ENCODE measurements around the gene RPS2.

The RPS2 gene

DNA sequence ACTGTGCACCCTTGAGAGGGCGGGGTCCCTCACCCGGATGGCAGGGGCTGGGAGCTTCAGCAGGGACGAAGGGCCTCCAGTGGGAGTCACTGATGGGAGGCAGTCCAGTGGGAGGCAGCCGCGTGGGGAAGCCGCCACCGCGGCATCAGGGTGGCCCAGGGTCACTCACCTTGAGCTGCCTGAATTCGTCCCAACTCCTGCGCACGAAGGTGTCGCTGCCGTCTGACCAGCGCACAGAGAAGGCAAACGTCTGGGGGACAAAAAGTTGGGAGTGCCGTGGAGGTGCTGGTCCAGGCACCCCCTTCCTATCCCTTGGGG, 16.1 kb upstream of the RPS2 start:
- no peak for DNase-seq

DNA sequence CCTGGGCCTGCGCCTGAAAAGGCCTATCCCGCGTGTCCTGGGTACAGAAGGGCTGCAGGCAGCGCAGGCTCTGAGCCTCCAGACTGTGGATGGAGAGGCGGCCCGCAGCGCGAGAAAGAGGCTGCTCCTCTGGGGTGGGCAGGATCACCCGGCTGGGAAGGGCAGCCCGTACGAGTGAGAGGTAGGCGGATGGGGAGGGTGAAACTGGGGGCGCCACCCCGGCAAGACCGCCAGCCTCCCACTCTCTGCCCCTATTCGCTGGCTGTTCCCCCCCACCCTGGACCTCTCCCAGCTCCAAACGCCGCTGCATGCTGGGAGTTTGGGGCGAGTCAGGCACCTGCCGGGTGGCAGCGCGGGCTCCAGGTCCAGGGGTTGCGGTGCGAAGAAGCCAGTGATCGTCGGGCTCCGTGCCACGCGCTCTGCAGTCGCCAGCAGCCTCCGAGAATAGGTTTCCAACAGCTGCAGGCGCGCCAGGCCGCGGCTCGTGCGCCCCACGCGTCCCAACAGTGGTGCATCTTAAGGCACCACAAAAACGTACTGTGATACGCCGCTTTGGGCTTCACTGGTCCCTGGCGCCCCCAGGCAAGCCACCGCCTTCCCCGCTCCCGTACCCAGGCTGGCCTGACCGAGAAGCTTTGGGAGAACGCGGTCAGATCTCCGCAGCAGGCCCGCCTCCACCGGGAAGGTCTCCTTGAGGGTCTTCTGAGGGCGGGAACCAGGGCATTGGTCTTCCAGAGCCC, 15.6 kb upstream of the RPS2 start:
- peak; percentile 43 for DNase-seq

DNA sequence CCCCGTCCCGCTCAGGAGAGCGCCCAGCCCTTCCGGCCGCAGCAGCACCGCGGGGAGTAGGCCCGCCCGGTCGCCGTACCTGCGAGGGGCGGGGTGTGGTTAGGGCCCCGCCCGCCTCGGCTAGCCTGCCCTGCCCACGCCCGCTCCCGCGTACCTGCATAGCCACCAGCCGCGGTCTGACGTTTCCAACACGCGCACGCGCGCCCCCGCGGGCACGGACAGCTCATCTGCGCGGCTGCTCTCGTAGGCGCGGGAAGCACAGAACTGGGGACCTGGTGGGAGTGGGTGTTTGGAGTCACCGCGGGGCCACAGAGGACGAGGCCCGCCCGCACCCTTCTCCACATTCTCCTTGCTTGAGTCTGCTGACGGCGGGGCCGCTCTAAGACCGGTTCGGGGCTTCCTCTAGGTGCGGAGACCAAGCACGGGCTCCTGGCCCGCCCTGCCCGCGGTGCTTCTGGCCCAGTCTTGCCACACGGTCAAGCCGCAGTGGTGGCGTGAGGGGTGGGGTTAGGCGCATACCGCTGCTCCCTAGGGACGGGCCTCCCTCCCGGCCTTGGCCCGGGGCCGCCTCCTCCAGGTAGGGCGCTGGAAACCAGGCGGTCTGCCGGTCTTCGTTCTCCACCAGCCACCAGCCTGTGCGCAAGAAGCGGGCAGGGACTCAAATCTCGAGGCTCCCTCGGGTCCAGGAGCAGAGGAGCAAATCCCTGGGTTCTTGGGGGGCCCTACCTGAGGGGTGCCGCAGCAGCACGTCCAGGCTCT, 14.8 kb upstream of the RPS2 start:
- DNase-seq: peak; percentile 30

DNA sequence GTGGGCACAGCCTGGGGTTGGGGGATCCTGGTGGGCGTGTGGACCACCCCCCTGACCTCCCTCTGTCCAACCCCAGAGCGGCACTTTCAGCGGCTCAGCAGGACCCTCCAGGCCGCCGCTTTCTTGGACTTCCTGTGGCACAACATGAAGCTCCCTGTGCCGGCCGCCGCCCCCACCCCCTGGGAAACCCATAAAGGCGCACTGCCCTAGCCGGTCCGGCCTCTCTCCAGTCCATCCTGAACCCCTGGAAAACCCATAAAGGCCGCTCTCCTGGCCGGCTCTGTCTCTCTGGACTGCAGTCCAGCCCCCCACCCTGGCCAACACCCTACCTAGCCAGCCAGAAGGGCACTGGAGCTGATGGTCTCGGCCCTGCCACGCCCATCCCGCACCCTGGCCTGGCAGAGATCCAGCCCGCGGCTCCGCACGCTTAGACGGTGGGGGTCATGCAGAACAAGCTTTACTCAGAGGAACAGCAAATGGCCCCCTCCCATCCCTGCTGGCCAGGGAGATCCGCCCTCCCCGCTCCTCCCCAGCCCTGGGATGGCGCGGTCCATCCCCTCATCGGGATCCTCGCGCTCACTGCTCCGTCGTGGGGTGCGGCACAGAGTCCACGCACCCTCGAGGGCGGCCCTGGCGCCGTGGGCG, 14.0 kb upstream of the RPS2 start:
- no peak for DNase-seq

DNA sequence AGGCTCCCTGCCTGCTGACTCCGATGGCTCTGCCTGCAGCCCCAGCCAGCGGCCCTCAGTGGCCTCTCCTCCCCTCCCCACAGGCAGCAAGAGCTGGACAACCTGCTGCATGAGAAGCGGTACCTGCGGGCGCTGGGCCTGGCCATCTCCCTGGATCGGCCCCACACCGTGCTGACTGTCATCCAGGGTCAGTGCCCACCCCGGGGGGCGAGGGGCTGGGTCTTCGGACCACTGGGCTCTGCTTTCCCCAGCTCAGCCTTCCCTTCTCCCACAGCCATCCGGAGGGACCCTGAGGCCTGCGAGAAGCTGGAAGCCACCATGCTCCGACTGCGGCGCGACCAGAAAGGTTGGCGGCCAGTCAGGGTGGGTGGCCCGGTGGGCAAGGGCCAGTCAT, 13.2 kb upstream of the RPS2 start:
- DNase-seq: no peak

DNA sequence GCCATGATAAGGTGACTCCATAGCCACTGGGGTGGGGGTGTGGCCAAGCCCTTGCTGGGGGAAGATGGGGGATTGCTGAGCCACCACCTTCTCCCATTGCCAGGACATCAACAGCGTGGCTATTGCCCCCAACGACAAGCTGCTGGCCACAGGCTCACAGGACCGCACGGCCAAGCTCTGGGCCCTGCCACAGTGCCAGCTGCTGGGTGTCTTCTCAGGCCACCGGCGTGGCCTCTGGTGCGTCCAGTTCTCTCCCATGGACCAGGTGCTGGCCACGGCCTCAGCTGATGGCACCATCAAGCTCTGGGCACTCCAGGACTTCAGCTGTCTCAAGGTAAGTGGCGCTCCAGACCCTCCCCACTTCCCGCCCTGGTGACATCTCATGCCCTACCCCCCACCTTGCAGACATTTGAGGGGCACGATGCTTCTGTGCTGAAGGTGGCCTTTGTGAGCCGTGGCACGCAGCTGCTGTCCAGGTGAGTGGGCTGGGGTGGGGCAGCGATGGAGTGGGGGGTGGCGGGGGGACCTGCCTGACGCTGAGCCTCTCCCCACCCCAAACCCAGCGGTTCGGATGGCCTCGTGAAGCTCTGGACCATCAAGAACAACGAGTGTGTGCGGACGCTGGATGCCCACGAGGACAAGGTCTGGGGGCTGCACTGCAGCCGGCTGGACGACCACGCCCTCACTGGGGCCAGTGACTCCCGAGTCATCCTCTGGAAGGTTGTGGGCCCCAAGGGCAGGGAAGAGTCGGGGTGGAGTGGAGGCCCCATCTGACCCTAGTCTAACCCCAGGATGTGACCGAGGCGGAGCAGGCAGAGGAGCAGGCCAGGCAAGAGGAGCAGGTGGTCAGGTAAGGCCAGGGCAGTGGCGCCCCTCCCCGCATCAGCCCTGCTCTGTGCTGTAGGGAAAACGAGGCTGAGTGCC, 12.6 kb upstream of the RPS2 start:
- no peak for DNase-seq

DNA sequence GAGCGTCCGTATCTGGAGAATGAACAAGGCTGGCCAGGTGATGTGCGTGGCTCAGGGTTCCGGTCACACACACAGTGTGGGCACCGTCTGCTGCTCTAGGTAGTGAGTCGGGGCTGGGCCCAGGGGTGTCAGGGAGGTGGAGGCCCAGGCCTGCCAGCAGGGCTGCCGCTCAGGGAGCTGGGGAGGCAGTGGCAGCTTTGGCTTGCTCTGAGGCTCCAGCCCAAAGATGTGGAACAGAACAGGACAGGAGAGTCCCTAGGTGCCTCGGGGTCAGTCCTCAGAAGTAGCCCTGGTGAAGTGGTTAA, 11.5 kb upstream of the RPS2 start:
- no peak for DNase-seq

DNA sequence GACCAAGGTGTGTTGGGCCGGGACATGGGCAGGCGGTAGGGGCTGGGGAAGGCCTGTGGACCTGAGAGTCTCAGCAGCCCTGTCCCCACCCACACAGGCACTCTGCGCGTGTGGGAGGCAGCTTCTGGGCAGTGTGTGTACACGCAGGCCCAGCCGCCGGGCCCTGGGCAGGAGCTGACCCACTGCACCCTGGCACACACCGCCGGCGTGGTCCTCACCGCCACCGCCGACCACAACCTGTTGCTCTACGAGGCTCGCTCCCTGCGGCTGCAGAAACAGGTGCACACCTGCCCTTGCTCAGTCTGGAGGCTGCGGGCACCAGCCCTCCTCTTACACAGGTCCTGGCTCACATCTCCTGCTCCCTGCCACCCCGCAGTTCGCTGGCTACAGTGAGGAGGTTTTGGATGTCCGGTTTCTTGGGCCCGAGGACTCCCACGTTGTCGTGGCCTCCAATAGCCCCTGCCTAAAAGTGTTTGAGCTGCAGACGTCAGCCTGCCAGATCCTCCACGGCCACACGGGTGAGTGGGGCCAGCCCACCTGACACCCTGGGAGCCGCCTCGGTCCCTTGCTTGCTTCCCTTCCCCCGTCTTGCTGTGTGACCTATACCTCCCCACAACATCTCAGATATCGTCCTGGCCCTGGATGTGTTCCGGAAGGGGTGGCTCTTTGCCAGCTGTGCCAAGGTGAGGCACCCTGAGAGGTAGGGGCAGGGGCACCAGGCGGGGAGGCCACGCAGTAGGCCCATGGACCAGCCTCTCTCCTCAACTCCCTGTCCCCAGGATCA, 11.0 kb upstream of the RPS2 start:
- no peak for DNase-seq

DNA sequence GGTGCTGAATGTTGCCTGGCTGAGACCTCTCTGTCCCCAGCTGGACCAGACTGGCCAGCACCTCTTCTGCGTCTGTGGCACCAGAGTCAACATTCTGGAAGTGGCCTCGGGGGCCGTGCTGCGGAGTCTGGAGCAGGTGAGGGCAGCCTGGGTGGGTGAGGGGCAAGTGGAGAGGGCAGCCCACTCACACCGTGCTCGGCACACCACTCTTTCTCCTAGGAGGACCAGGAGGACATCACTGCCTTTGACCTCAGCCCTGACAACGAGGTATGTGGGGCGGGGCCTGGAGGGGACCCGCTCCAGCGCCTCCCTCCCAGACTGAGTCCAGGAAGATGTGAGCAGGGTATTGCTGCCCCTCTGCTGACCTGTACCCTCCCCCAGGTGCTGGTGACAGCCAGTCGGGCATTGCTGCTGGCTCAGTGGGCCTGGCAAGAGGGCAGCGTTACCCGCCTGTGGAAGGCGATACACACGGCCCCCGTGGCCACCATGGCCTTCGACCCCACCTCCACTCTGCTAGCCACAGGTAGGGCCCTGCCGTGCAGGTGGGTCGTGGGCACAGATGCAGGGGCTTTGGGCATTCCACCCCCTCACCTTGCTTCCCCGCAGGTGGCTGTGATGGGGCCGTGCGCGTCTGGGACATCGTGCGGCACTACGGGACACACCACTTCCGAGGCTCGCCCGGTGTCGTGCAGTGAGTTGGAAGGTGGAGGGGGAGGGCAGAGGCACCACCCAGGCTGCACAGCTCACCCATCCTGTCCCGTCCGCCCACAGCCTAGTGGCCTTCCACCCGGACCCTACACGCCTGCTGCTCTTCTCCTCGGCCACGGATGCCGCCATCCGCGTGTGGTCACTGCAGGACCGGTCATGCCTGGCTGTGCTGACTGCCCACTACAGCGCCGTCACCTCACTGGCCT, 9.8 kb upstream of the RPS2 start:
- no peak for DNase-seq

DNA sequence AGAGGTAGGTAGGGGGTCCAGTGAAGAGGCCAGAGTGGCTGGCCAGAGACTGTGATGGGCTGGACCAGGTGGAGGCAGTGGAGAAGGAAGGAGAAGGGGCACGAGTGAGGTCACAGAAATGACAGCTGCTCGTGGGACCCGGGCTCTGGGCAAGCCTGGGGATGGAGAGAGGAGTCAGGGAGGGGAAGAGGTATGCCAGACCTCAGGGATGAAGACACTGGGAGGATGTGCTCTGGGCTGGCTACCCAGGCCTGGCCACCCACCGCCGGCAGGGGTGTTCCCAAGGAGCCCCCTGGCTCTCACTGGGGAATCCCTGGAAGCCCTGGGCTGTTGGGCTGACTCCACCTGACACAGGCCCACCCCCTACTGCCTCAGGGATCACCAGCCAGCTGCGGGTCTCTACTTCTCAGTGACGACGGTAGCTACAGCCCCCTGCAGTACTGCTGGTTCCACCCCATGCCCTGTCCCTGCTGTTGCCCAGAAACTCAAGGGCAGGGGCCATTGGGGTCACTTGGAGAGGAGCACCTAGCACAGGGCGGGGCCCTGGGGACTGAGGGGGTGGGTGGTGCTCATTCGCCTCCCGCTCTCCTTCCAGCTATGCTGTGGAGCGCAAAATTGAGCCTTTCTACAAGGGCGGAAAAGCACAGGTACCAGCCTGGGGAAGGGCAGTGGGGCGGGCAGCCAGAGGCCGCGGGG, 9.0 kb upstream of the RPS2 start:
- no peak for DNase-seq

DNA sequence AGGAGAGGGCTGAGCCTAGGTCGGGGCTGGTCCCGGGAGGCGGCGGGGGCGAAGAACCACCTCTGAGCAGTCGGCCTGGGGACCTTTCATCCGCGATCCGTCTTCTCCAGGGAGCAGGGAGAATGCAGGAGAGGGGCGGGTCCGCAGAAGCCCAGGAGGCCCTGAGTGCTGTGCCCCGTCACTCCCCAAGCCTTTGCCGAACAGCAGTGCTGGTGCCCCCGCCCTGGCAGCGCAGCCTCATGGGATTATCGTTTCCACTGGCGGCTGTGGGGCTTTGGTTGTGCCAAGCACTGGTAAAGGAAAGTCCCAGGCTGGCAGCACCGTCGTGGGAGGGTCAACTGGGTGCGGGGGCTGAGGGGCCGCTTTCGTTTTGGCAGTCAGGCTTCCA, 7.9 kb upstream of the RPS2 start:
- DNase-seq: no peak

DNA sequence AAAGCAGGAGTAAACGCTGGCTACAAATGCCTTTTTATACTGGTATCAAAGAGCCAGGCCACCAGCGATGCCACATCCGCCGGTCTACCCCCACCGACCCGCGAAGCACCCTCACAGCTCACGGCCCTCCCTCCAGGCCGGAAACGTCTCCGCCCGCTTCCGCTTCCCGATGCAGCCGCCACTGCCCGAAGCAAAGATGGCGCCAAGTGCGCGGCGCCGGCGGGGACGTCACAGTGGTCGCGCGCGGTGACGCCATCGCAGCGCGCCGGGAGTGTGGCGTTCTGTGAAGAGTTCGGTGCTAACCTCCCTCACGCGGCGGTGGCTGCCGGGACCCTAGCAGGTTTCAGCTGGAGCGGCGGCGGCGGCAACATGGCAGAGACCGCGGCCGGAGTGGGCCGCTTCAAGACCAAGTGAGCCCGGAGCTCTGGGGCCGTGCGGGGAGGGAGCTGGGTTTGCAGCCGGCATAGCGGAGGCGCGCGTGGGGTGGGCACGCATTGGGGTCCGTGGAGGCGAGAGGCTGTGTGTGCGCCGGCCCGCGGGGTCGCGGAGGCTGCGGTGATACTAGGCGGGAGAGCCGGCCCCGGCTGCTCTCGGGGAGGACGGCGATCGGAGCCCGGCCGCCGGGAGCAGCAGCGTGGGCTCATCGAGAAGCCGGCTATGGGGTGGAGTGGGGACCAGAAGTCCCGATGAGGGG, 7.3 kb upstream of the RPS2 start, which contains the start of gene TBL3:
Gene TBL3, plus strand, starts transcription at position 258 of the 694 bp plus-strand sequence. Its CDS starts 112 bp downstream, at position 370.
- DNase-seq: peak; percentile 97

DNA sequence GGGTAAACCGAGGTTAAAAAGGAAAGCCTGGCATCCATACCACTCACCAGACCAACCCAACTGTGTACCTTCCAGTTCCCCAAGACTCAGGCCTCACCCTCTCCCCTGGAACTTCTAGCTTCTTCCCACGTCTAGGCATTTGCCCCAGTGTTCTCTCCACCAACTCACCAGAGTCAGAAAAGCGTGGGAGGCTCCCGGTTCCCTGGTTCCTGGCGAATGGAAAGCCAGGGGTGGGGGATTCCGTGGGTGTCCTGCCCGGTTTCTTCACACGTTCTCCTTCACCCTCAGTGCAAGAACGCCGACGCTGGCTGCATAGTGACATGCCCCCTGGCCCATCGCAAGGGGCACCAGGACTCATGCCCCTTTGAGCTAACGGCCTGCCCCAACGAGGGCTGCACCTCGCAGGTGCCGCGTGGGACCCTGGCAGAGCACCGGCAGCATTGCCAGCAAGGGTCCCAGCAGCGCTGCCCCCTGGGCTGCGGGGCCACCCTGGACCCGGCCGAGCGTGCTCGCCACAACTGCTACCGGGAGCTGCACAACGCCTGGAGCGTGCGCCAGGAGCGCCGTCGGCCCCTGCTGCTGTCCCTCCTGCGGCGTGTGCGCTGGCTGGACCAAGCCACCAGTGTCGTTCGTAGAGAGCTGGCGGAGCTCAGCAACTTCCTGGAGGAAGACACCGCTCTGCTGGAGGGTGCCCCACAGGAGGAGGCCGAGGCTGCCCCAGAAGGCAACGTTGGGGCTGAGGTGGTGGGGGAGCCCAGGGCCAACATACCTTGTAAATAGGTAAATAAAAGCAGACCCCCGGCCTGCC, 3.7 kb upstream of the RPS2 start:
- no peak for DNase-seq

DNA sequence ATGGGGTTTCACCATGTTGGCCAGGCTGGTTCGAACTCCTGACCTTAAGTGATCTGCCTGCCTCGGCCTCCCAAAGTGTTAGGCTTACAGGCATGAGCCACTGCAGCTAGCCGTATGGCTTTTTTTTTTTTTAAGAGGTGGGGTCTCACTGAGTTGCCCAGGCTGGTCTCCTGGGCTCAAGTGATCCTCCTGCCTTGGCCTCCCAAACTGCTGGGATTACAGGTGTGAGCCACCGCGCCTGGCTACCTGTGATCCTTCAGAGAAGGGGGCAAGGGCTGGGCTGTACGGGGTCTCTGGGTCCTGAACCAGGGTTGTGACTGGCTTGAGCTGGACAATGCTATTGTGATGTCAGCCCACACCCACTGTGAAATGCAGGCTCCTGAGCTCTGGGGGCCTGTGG, 1.8 kb upstream of the RPS2 start, which contains the start of gene RNF151:
Gene RNF151, plus strand, starts transcription at position 397 of the 400 bp plus-strand sequence. CDS start 26 bp downstream, outside the sequence.
- DNase-seq: no peak

DNA sequence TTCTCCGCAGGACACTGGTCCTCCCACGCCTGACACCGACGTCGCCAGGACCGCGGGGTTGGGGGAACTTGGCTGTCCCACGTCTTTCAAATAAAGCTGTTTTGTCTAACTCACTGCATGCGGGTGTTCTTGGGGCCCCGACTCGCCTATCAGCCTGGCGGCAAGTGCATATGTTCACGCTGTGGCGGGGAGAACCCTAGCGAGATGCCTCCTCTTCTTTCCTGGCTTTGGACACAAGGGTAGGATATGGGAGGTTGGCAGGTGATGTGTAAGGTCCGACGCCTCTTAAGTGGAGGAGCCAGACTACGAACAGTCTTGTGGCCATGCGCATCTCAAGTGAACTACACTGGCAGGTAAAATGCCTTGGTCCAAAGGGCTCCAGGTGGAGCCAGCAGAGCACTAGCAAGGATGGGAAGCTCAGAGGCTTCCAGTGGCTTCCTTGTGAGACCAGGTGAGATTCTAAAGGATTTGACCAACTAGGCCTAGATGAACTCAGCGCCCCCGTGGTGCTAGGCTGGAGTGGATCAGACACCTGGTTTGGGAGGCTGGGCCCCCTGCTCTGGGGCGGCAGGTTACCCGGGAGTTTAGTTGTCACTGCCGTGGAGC, 873 bp upstream of the RPS2 start:
- no peak for DNase-seq

DNA sequence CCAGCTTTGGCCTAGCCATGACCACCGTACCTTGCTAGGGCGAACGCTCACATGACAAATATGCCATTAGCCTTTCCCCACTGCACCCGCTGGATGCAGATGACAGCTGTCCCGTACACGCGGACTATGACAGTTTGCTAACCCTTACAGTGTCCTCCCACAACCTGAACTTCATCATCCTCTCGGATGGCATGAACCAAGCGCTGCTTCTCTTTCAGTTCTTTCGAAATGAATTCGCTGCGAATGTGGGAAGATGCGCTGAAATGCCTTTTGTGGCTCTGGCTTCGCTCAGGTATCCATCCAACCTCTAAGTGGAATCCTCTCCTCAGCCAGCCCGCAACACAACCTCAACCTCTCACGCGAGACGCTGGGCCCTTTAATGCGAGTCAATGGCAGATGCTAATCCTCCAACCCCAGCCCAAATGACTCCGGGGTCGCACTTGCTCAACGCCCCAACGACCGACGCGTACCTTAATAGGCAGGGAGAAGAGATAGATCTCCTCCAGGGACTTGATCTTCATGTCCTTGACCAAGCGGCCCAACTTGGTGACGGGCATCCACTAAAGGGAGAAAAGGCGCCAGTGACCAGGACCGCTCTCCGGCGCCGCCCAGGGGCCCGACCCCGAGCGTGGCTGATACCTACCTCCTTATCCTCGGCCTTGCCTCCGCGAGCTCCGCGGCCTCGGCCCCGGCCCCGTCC, 670 bp downstream of the RPS2 start:
- peak; percentile 78 for DNase-seq

Data from eye (tissue), 1 donor.